Gastrocnemius medialis (tissue), 4 donors: ENCODE data around the gene RUNDC3A. TPM values are rescaled to one million over a fixed set of nuclear protein-coding genes. Genes with fewer than 3 reads are reported as not detected.

Experiments
- ATAC-seq, 2 donors: fragments of 150-250 bp; one replicate each; pipeline ENCODE4 v1.9.1; 2016
- DNase-seq, 2 donors: peaks; one replicate each; pipeline ENCODE4 v3.0.0-alpha.2; 2019
- H3K27ac ChIP-seq, 4 donors: fragments of 200-600 bp; sonication (generic); 1 replicate in 1 of 4; 2 replicates in 3 of 4; pipeline ENCODE4 v1.5.1; 2016 to 2018; ENCODE audit warnings: mild to moderate bottlenecking in 2 of 4, moderate library complexity in 1 of 4
- H3K27me3 ChIP-seq, 3 donors: fragments of 200-600 bp; sonication (generic) in 2 of 3; 1 replicate in 1 of 3; 2 replicates in 2 of 3; pipeline versions ENCODE4 v1.5.1 to v1.6.0; 2016 to 2019; ENCODE audit warnings: mild to moderate bottlenecking in 1 of 3, moderate library complexity in 1 of 3
- H3K36me3 ChIP-seq, 2 donors: fragments of 200-600 bp; sonication (generic) in 1 of 2; one replicate each; pipeline ENCODE4 v1.5.1; 2017 to 2018
- H3K4me1 ChIP-seq, 2 donors: fragments of 200-600 bp; sonication (generic) in 1 of 2; one replicate each; pipeline ENCODE4 v1.5.1; 2016 to 2017; ENCODE audit warnings: mild to moderate bottlenecking in 2 of 2
- H3K4me3 ChIP-seq, 4 donors: fragments of 200-600 bp; sonication (generic) in 3 of 4; 1 replicate in 1 of 4; 2 replicates in 3 of 4; pipeline ENCODE4 v1.5.1; 2016 to 2019; ENCODE audit warnings: mild to moderate bottlenecking in 2 of 4
- H3K9me3 ChIP-seq, 3 donors: fragments of 200-600 bp; sonication (generic) in 2 of 3; 1 replicate in 1 of 3; 2 replicates in 2 of 3; pipeline ENCODE4 v1.5.1; 2016 to 2019
- POLR2A ChIP-seq, 2 donors: fragments of 450-650 bp; IDR thresholded peaks; one replicate each; pipeline ENCODE4 v1.6.1; 2017; ENCODE audit warnings: antibody characterized with exemption in 2 of 2, mild to moderate bottlenecking in 2 of 2, moderate library complexity in 2 of 2
- in situ Hi-C, 4 donors: fragments of 200-750 bp; cut with MboI; loops; one replicate each; pipeline versions ENCODE4 v1.15.0 to v1.8.0; 2017; ENCODE audit warnings: low sequenced_read_pairs in 4 of 4
- intact Hi-C: fragments of 100-400 bp; cut with DNase I; formaldehyde crosslinking; loops from one replicate; pipeline ENCODE4 v1.15.1; 2023; ENCODE audit warnings: low total_unique reads
- total RNA-seq, 4 donors: library from RNA; depleted of rRNA; stranded (reverse); fragments of >200 nt; gene quantifications; one replicate each; pipeline versions ENCODE4 v1.1.0 to v1.2.3, GENCODE V29; 2016
- TF ChIP-seq, protein P1 (sequence below), 5 experiments: fragments of 450-650 bp in 3 of 5; fragments of 200-600 bp in 2 of 5; sonication (generic) in 2 of 5; IDR thresholded peaks in 4 of 5; conservative IDR thresholded peaks in 1 of 5; 1 replicate in 4 of 5; 2 replicates in 1 of 5; pipeline ENCODE4 v1.5.1; 2016 to 2019; ENCODE audit warnings: antibody characterized with exemption in 5 of 5, mild to moderate bottlenecking in 3 of 5, moderate library complexity in 3 of 5

Gene RUNDC3A
- total RNA-seq, 4 donors from 2014 or later = not detected

DNA sequence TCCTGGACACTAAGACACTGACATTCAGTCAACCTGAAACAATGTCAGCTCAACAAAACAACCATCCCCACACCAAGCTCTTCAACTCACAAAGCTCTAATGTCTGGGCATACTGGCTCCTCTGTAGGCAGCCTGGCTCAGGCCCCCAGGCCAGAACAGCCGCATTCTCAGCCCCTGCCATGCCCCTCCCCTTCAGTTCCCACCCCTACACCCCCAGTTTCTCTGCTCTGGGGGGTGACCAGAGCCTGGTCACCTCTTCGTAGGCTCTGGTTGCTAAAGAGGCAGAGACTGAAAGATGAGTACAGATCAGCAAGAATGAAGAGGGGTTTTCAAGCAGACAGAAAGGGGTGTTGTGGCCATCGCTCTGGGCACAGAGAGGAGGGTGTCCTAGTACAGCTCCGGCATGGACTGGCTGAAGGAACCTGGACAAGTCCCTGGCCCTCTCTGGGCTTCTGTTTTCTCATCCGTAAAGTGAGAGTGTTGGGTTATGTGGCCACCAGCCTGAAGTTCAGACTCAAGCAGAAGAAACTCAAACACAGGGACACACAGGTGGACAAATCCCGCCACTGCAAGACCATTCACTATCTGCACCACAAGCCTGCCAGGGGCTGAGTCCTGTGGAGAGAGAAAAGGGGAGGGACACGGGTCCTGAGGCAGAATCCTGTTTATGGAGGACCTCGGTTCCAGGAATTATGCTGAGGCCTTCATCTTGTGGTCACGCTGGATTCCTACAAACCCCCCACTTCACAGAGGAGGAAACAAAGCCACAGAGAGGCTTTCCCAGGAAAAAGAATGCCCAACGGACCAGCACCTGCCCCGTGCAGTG, 39.5 kb upstream of the RUNDC3A start:
- Histone ChIP-seq H3K27me3 (no peaks in the 10 kb centered on the region), H3K4me1 (no peaks in the 10 kb centered on the region), H3K36me3 (no peaks in the 10 kb centered on the region), H3K9me3 (no peaks in the 10 kb centered on the region), H3K4me3 (no peak overlapping the region), H3K27ac (no peak overlapping the region)
- intact Hi-C loops = no loop called here
- ATAC-seq (no peak), DNase-seq (no peak)
- TF ChIP-seq, protein P1, sequence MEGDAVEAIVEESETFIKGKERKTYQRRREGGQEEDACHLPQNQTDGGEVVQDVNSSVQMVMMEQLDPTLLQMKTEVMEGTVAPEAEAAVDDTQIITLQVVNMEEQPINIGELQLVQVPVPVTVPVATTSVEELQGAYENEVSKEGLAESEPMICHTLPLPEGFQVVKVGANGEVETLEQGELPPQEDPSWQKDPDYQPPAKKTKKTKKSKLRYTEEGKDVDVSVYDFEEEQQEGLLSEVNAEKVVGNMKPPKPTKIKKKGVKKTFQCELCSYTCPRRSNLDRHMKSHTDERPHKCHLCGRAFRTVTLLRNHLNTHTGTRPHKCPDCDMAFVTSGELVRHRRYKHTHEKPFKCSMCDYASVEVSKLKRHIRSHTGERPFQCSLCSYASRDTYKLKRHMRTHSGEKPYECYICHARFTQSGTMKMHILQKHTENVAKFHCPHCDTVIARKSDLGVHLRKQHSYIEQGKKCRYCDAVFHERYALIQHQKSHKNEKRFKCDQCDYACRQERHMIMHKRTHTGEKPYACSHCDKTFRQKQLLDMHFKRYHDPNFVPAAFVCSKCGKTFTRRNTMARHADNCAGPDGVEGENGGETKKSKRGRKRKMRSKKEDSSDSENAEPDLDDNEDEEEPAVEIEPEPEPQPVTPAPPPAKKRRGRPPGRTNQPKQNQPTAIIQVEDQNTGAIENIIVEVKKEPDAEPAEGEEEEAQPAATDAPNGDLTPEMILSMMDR (IDR thresholded peaks at IDR 0.05 in 4 of 5, conservative IDR thresholded peaks at IDR 0.05 in 1 of 5) = no peak
- no peak for TF ChIP-seq POLR2A (IDR thresholded peaks at IDR 0.05)
- in situ Hi-C loops = no loop called here

DNA sequence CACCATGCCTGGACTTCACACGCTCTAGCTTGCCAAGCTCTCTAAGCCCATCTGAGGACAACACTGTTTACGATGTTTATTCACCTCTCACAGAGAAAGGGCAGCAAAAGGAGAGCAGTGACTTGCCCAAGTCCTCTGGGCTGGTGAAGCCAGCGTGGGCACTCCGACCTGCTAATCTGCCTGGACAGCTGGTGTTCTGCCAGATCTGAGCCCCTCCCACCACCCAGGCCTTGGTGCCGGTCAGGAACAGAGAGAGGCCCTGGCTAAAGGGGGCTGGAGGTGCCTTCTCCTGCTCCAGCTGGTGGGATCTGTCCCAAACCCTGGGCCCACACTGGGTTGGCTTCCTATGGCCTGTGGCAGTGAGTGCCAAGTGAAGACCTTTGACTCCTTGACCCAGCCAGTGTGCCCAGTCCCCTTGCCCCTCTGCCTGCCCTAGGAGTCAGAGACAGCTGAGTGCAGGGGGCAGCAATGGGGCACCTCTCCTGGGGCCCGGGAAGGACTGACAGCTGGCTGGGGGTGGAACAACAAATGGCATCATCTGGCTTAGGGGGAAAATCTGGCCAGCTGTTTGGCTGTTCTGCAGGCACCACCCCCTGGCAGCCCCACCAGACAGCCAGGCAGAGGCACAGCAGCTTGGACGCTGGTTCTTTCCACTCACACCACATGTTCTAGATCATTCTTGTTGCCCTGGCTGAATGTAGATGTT, 38.7 kb upstream of the RUNDC3A start:
- Histone ChIP-seq H3K4me3 (no peak overlapping the region), H3K4me1 (no peaks in the 10 kb centered on the region), H3K27me3 (no peaks in the 10 kb centered on the region), H3K27ac (peak overlapping the region in 1 of 4 donors; percentile 14), H3K9me3 (no peaks in the 10 kb centered on the region), H3K36me3 (no peaks in the 10 kb centered on the region)
- TF ChIP-seq POLR2A (IDR thresholded peaks at IDR 0.05) = no peak
- TF ChIP-seq, protein P1 (IDR thresholded peaks at IDR 0.05 in 4 of 5, conservative IDR thresholded peaks at IDR 0.05 in 1 of 5) = no peak
- in situ Hi-C loops (no loop called here), intact Hi-C loops (no loop called here)
- DNase-seq (peak in 1 of 2 donors; percentile 28), ATAC-seq (peak; percentile 33 to 45)

DNA sequence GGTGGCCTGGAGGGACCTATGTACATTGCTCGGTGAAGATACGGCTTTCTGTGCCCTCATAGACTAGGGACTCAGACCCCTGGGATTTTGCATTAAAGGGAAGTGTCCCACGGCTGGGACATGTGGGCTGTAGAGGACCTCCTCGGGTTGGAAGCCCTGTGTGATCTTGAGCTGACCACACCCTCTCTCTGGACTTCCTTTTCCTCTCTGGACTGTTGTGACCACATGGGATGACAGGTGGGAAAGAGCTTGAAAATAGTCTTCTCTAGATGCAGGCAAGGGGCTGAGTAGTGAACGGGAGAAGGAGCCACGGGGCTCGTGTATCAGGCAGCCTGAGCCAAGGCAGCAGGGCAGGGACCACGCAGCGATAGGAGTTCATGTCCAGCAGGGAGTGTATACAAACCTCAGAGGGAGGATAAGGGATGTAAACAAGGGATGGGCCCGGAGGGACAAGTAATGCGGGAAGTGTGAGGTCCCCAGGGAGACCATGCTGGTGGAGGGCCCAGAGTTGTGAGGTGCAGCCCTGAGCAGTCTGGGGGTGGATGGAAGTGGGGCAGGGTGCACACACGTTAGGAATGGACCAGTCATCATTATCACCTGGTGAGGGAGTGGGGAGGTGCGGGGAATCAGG, 36.0 kb upstream of the RUNDC3A start:
- Histone ChIP-seq H3K9me3 (no peaks in the 10 kb centered on the region), H3K36me3 (no peaks in the 10 kb centered on the region), H3K4me3 (no peak overlapping the region), H3K27ac (no peak overlapping the region), H3K27me3 (no peaks in the 10 kb centered on the region), H3K4me1 (no peaks in the 10 kb centered on the region)
- in situ Hi-C loops (no loop called here), intact Hi-C loops (no loop called here)
- DNase-seq (no peak), ATAC-seq (no peak)
- no peak for TF ChIP-seq POLR2A (IDR thresholded peaks at IDR 0.05)

DNA sequence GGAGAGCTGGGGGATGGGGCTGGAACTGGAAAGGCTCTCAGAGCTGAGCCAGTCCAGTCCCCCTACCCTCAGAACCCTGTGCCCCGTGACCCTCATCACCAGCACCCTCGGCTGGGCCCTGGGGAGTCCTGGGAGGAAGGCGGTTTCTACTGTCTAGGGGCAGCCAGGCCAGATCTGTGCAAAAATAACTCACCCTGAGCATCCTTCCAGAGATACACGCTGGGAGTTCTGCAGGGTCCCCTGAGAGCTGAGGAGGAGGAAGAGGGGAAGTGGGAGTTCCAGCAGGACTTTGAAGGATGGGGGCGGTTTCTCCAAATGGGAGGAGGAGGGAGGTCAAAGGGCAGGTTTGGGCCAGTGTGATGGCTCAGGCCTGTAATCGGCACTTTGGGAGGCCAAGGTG, 35.4 kb upstream of the RUNDC3A start:
- H3K9me3 ChIP-seq = no peaks in the 10 kb centered on the region
- H3K36me3 ChIP-seq = no peaks in the 10 kb centered on the region
- H3K4me3 ChIP-seq = no peak overlapping the region
- intact Hi-C loops (no loop called here), in situ Hi-C loops (no loop called here)
- no peaks in the 10 kb centered on the region for H3K4me1 ChIP-seq
- ATAC-seq (no peak), DNase-seq (no peak)
- TF ChIP-seq, protein P1 (IDR thresholded peaks at IDR 0.05 in 4 of 5, conservative IDR thresholded peaks at IDR 0.05 in 1 of 5) = no peak
- no peak for TF ChIP-seq POLR2A (IDR thresholded peaks at IDR 0.05)
- no peaks in the 10 kb centered on the region for H3K27me3 ChIP-seq
- no peak overlapping the region for H3K27ac ChIP-seq

DNA sequence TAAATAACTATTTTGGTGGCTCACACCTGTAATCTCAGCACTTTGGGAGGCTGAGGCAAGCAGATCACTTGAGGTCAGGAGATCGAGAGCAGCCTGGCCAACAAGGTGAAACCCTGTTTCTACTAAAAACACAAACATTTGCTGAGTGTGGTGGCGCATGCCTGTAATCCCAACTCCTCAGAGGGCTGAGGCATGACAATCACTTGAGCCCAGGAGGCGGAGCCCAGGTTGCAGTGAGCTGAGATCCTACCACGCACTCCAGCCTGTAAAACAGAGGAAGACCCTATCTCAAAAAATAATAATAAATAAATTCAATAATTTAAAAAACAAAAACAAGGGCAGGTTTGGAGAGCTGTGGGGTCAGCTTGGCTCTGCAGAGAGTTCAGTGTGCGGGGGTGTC, 34.8 kb upstream of the RUNDC3A start:
- no peaks in the 10 kb centered on the region for H3K36me3 ChIP-seq
- H3K4me1 ChIP-seq = no peaks in the 10 kb centered on the region
- no peak for TF ChIP-seq POLR2A (IDR thresholded peaks at IDR 0.05)
- TF ChIP-seq, protein P1 (IDR thresholded peaks at IDR 0.05 in 4 of 5, conservative IDR thresholded peaks at IDR 0.05 in 1 of 5) = no peak
- in situ Hi-C loops = no loop called here
- H3K4me3 ChIP-seq = no peak overlapping the region
- DNase-seq (no peak), ATAC-seq (no peak)
- H3K27ac ChIP-seq = no peak overlapping the region
- intact Hi-C loops = no loop called here
- no peaks in the 10 kb centered on the region for H3K9me3 ChIP-seq
- no peaks in the 10 kb centered on the region for H3K27me3 ChIP-seq
